Posterior vena cava (tissue), 2 donors: ENCODE measurements around the gene LETM1. TPM values are rescaled to one million over a fixed set of nuclear protein-coding genes. Genes with fewer than 3 reads are reported as not detected.
A peak's percentile ranks its signal among the peaks of the same experiment; 100 is the strongest.

Source experiments
- DNase-seq: peaks from one replicate; pipeline ENCODE4 v3.0.0-alpha.2; 2020; ENCODE audit warnings: low spot score
- intact Hi-C, 2 donors: fragments of 100-400 bp; cut with DNase I; formaldehyde crosslinking; loops; one replicate each; pipeline versions ENCODE4 v1.14.1 to v1.14.2; 2022 to 2023
- total RNA-seq, 2 donors: library from RNA; stranded (reverse); fragmentation: NEBNext Ultra II Directional; extraction: Animal tissue kit (Norgen Biotek cat#: 25700); gene quantifications; one replicate each; pipeline ENCODE4 v1.2.1, GENCODE V29; 2021
- donor health status: DM: yes; HTN: yes; CAD: no.
- donor health status: DM: yes; HTN: yes; CAD: no.

LETM1 gene
- total RNA-seq, 2 donors from 2014 or later = 22.0 to 25.7 TPM

DNA sequence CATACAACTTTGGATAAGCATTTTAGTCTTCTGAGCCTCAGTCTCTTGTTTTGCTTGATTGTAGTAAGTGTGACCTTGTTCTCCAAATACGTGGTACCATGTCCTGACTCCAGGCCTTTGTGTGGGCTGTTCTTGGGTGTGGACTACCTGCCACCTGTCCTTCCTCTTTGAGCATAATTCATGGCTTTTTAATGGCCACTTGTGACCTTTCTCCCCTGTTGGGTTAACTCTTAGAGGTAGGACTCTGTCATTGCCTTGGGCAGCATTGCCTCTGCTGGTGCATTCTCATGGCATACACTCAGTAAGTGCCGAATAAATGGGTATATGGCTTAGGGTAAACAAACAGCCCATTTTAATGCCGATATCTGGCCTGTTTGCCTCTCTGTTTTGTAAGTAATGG is 18.2 kb upstream of the LETM1 start:
- DNase-seq = no peak
- intact Hi-C loops = no loop called here

DNA sequence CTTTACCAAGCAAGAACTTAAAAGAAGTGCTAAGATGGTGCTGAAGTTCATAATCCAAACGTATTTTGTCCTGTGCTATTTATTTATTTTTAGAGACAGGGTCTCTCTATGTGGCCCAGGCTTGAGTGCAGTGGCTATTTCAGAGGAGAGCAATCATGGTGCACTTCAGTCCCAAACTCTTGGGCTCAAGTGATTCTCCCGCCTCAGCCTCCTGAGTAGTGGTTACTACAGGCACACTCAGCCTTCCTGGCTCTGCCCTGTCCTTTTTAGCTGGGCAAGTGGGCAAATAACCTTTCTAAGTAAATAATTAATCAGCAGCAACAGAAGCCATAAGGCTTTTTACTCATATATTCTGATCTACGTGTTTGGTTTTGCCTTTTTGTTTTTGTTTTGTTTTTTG is 17.8 kb upstream of the LETM1 start:
- DNase-seq = no peak
- intact Hi-C loops = no loop called here

- no peak for DNase-seq
- intact Hi-C loops = no loop called here
These were observed 17.3 kb upstream of the LETM1 start for GRCh38 chr4:1873291-1873690.

GRCh38 chr4:1872870-1873269 is 16.9 kb upstream of the LETM1 start:
- intact Hi-C loops = no loop called here
- no peak for DNase-seq

DNA sequence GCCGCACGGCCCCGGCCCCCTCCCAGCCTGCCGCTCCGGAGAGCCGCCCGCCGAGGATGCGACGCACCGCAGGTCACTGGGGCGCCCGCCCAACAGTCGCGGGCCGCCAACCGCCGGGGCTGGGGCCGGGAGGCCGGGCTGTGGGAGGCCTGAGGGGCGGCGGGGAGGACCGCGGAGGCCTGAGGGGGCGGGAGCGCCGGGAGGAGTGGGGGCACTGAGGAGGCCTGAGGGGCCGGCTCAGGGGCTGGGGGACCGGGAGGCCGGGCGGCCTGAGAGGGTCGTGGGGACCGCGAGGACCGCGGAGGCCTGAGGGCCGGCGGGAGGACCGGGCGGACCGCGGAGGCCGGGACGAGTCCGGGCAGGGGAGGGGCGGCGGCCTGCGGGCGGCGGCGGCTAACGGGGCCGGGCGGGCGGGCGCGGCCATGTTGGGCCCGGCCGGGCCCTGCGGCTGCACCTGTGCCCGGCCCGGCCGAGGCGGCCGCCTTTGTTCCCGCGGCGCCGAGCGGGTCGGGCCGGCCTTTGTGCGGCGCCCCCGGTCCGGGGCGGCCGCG is 15.6 kb upstream of the LETM1 start:
- DNase-seq = no peak
- intact Hi-C loops = no loop called here

GRCh38 chr4:1870578-1871443 is 14.9 kb upstream of the LETM1 start, which contains the start of gene NSD2:
TSS of gene NSD2 (plus strand) at chr4:1871393. CDS start at chr4:1900655, 29,262 bp downstream.
- intact Hi-C loops = no loop called here
- DNase-seq = peak; percentile 96

- intact Hi-C loops = no loop called here
- DNase-seq = peak; percentile 95
These were observed 14.3 kb upstream of the LETM1 start for GRCh38 chr4:1870328-1870577.

GRCh38 chr4:1869530-1870327 is 13.8 kb upstream of the LETM1 start:
- no peak for DNase-seq
- intact Hi-C loops = no loop called here

- intact Hi-C loops = no loop called here
- DNase-seq = no peak
These were observed 13.0 kb upstream of the LETM1 start for GRCh38 chr4:1868912-1869311.

- intact Hi-C loops = no loop called here
- DNase-seq = no peak
These were observed 12.3 kb upstream of the LETM1 start for GRCh38 chr4:1868293-1868692.

- DNase-seq = no peak
- intact Hi-C loops = no loop called here
These were observed 10.3 kb upstream of the LETM1 start for GRCh38 chr4:1866189-1866661.

GRCh38 chr4:1864076-1865008 is 8.4 kb upstream of the LETM1 start:
- intact Hi-C loops = no loop called here

DNA sequence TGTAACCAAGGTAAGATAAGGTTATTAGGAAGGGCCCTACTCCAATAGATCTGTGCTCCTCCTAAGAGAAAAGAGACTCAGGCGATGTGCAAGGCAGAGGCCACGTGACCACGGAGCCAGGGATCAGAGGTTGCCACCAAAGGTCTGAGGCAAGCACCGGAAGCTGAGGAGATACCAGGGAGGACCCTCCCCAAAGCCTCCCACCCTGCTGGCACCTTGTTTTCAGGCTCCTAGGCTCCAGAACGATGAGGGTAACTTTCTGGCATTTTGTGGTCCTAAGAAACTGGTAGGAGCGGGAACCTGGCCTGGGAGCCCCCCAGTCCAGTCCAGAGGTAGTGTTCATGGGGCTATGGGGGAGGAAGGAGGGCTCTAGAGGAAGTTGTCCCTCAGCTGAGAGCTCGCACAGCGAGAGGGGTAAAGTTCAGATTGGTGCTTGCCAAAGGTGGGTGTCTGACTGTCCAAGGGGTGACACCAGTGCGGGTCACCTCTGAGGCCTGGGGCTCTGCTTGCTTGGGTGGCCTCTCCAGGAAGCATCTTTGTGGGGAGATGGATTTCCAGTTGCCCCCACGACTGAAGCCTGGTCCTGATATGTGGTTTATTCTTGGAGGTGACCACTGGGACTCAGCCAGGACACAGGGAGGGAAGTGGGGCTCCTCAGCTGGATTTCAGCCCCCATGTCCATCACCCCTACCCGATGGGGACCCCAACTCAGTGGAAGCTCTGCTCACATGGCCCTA is 7.5 kb upstream of the LETM1 start:
- intact Hi-C loops = no loop called here
- DNase-seq = no peak

More at GRCh38 chr4:1864076-1865008, 8.4 kb upstream of the LETM1 start:
- no peak for DNase-seq

GRCh38 chr4:1862961-1863296 is 7.0 kb upstream of the LETM1 start:
- no peak for DNase-seq
- intact Hi-C loops = no loop called here

GRCh38 chr4:1862055-1862911 is 6.3 kb upstream of the LETM1 start:
- no peak for DNase-seq
- intact Hi-C loops = no loop called here

DNA sequence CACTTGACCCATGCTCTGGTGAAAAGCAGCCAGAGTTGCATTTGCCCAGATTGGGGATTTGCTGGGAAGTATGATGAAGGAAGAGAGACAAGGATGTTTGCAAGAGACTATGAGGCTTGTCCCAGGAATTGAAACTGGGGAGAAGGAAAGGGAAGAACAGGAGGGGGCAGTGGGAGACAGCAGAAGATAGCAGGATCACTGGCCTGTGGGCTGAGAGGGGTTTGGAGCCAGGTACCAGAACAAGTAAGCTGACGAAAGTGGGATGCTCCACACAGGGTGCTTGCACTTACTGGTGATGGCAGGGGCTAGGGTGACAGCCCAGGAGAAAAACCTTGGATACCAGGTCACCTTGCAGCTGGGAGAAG is 3.4 kb upstream of the LETM1 start:
- no peak for DNase-seq
- intact Hi-C loops = no loop called here

DNA sequence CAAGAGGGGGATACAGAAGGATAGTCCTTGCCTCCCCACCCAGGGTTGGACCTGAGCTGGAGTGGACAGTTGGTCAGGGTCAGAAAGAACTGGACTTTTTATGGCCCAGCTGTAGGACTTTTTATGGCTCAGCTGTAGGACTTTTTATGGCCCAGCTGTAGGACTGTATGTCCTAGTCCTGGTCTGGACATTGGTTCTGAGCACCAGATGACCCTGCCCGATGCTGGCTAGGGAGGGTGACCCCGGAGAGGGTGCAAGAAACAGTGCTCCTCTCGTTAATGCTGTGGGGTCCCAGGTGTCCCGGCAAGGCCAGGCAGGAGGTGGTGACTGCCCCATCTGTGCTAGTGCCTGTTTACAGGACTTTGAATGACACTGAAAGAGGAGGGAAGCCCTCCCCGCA is 2.0 kb upstream of the LETM1 start:
- no peak for DNase-seq
- intact Hi-C loops = no loop called here
